Body of pancreas (tissue), 4 donors: ENCODE measurements around the gene DHX34. TPM values are rescaled to one million over a fixed set of nuclear protein-coding genes. Genes with fewer than 3 reads are reported as not detected.

Experiments
- ATAC-seq: fragments of 150-250 bp; one replicate; pipeline ENCODE4 v1.9.1; 2016
- DNase-seq, 4 donors: peaks; one replicate each; pipeline ENCODE4 v3.0.0-alpha.2; 2019
- H3K27ac ChIP-seq, 4 donors: fragments of 200-600 bp; sonication (generic); 1 replicate in 3 of 4; 2 replicates in 1 of 4; pipeline versions ENCODE4 v1.5.1 to v1.6.1; 2016 to 2019; ENCODE audit warnings: mild to moderate bottlenecking in 1 of 4, mixed read lengths in 1 of 4, moderate library complexity in 1 of 4
- H3K27me3 ChIP-seq, 2 donors: fragments of 200-600 bp; sonication (generic); one replicate each; pipeline ENCODE4 v1.6.0; 2016; ENCODE audit warnings: mild to moderate bottlenecking in 1 of 2
- H3K36me3 ChIP-seq, 2 donors: fragments of 200-600 bp; sonication (generic); replicated peaks in 1 of 2; 2 replicates each; pipeline ENCODE4 v1.5.1; 2016; ENCODE audit warnings: low read depth in 2 of 2; ENCODE audit not compliant: insufficient read depth in 1 of 2
- H3K4me1 ChIP-seq: fragments of 200-600 bp; sonication (generic); one replicate; pipeline ENCODE4 v1.6.0; 2016
- H3K4me3 ChIP-seq, 2 donors: fragments of 200-600 bp; sonication (generic); 1 replicate in 1 of 2; 2 replicates in 1 of 2; pipeline ENCODE4 v1.5.1; 2016 to 2019
- H3K9me3 ChIP-seq, 3 donors: fragments of 200-600 bp; sonication (generic); 1 replicate in 2 of 3; 2 replicates in 1 of 3; pipeline ENCODE4 v1.5.1; 2016
- POLR2A ChIP-seq, 3 donors: fragments of 450-650 bp; IDR thresholded peaks; one replicate each; pipeline ENCODE4 v1.6.1; 2016; ENCODE audit warnings: antibody characterized with exemption in 3 of 3, mild to moderate bottlenecking in 2 of 3
- WGBS, 2 donors: methylation state at CpG; one replicate each; pipeline ENCODE4 v1.1.5; 2017; 5-methylcytosine and 5-hydroxymethylcytosine counted together
- intact Hi-C: fragments of 100-400 bp; cut with DNase I; formaldehyde crosslinking; loops from one replicate; pipeline ENCODE4 v1.15.1; 2023
- total RNA-seq, 2 donors: library from RNA; depleted of rRNA; stranded (reverse); fragments of >200 nt; gene quantifications; one replicate each; pipeline ENCODE4 v1.1.0, GENCODE V29; 2016
- TF ChIP-seq, protein P1 (sequence below), 7 experiments: fragments of 450-650 bp in 4 of 7; fragments of 200-600 bp in 3 of 7; sonication (generic) in 3 of 7; IDR thresholded peaks; one replicate each; pipeline ENCODE4 v1.5.1; 2016 to 2019; ENCODE audit warnings: antibody characterized with exemption in 7 of 7

Gene DHX34
- total RNA-seq, 2 donors from 2014 or later, result 16.1 to 50.4 TPM

DNA sequence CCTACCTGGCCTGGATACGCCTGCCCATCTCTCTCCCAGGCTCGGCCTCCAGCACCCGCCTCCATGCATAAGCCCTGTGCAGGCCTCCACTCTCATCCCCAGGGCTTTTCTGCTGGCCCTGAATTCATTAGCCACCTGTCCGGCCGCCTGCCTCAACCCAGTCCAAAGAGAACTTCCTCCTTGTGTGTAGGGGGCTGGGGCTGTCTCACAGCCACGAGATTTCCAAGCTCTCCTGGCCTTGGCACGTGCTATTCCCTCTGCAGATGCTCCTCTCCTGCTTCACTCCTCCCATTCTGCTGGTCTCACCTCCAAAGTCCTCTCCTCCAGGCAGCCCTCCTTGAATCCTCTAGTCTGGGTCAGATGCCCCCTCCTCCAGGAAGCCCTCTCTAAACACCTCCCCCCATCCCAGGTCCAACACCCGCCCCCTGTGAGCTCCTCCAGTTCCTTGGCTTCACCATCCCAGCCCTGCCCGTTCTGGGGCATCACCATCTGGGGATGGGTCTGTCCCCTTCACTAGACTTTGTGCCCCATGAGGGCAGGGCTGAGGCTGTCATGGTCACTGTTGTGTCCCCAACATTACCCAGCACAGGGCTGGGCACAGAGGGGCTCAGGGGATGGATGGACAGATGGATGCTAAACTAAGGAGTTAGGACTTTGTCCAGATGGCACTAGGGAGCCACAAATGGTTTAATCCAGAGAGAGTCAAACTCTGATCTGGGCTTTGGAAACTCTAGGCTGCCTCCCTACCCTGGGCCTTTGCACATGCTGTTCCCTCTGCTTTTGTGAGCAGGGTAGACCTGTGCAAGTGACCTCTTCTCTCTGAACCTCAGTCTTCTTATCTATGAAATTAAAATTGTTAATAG lies 55.5 kb downstream of the DHX34 start:
- H3K27ac ChIP-seq, result no peak overlapping the region
- WGBS, 2 donors, result 65 to 68% methylated on average over 9 of the region's 9 CpGs
- intact Hi-C loops, result no loop called here
- H3K4me3 ChIP-seq, result no peak overlapping the region
- no peak for ATAC-seq
- H3K9me3 ChIP-seq, result no peaks in the 10 kb centered on the region
- H3K36me3 ChIP-seq, result no peaks in the 10 kb centered on the region
- no peaks in the 10 kb centered on the region for H3K27me3 ChIP-seq
- DNase-seq, result no peak
- H3K4me1 ChIP-seq, result no peaks in the 10 kb centered on the region
- no peak for TF ChIP-seq POLR2A (IDR thresholded peaks at IDR 0.05)
- TF ChIP-seq, protein P1, sequence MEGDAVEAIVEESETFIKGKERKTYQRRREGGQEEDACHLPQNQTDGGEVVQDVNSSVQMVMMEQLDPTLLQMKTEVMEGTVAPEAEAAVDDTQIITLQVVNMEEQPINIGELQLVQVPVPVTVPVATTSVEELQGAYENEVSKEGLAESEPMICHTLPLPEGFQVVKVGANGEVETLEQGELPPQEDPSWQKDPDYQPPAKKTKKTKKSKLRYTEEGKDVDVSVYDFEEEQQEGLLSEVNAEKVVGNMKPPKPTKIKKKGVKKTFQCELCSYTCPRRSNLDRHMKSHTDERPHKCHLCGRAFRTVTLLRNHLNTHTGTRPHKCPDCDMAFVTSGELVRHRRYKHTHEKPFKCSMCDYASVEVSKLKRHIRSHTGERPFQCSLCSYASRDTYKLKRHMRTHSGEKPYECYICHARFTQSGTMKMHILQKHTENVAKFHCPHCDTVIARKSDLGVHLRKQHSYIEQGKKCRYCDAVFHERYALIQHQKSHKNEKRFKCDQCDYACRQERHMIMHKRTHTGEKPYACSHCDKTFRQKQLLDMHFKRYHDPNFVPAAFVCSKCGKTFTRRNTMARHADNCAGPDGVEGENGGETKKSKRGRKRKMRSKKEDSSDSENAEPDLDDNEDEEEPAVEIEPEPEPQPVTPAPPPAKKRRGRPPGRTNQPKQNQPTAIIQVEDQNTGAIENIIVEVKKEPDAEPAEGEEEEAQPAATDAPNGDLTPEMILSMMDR (IDR thresholded peaks at IDR 0.05), result no peak

DNA sequence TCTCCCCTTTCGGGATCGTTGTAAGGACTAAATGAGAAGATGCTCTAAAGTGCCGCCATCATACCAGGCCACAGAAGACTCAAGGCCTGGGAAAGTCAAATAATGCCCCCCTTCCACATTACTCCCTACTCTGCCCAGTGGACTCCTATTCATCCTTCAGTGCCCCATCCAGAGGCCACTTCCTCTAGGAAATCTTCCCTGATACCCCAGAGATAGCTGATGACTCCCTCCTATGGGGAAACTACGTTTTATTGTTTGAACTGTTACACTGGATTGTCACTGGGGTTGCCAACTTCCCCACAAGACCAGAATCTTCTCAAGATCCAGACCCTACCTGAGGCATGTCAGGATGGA lies 56.1 kb downstream of the DHX34 start:
- DNase-seq (no peak), ATAC-seq (no peak)
- Histone ChIP-seq H3K9me3 (no peaks in the 10 kb centered on the region), H3K36me3 (no peaks in the 10 kb centered on the region), H3K27me3 (no peaks in the 10 kb centered on the region), H3K4me3 (no peak overlapping the region), H3K27ac (no peak overlapping the region), H3K4me1 (no peaks in the 10 kb centered on the region)
- TF ChIP-seq, protein P1 (IDR thresholded peaks at IDR 0.05), result no peak
- no peak for TF ChIP-seq POLR2A (IDR thresholded peaks at IDR 0.05)
- 79 to 82% methylated on average over 4 of the region's 4 CpGs for WGBS, 2 donors
- intact Hi-C loops, result no loop called here

DNA sequence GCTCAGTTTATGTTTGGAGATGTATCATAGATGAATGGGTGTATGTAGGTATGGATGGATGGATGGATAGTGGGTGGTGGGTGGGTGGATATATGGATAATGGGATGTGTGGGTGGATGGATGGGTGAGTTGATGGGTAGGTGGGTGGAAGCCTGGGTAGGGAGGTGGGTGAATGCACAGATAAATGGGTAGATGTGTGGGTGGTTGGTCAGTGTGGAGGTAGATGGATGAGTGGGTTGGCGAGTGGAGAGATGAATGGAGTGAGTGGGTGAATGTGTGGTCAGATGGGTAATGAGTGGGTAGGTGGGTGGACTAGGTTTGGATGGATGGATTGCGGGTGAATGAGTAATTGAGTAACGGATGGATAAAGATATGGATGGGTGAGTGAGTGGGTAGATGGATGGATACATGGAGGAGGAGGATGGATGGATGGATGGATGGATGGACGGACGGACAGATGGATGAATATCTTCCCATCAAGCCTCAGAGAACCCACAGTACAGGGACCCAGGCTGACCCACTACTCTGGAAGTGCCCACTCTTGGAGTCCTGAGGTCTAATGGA lies 56.8 kb downstream of the DHX34 start:
- DNase-seq, result no peak
- Histone ChIP-seq H3K27ac (no peak overlapping the region), H3K4me1 (no peaks in the 10 kb centered on the region), H3K9me3 (no peaks in the 10 kb centered on the region), H3K36me3 (no peaks in the 10 kb centered on the region), H3K27me3 (no peaks in the 10 kb centered on the region), H3K4me3 (no peak overlapping the region)
- intact Hi-C loops, result no loop called here
- no peak for ATAC-seq
- TF ChIP-seq POLR2A (IDR thresholded peaks at IDR 0.05), result no peak
- TF ChIP-seq, protein P1 (IDR thresholded peaks at IDR 0.05), result no peak
- 78 to 80% methylated on average over 5 of the region's 5 CpGs for WGBS, 2 donors

DNA sequence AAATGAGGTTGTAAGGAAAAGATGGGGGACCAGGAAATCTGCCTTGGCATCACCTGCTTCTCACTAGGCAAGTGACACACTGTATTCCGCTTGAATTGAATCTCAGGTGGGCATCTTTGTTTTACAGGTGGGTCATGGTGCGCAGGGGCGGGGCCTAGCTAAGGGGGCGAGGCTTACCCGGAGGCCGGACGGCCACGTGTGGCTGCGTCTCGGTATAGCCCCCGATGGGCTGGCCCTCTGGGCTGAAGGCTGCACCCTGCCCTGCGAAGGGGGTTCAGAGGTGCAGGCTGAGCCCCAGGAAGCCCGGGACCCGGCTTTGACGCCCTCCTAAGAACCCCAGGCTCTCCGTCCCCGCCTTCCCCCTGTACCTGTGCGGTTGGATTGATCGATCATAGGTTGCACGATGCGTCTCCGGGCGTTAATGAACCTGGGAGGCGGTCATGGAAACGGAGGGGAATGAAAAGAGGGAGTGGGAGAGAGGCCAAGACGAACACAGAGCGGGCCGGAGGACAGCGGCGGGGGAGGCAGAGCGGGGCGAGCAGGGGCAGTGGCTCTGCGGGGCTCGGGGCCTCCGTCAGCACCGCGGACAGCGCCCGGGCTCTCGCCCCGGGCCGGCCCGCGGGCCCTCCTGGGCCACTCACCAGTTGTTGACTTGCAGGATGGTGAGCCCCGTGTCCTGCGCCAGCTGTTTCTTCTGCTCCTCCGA lies 57.7 kb downstream of the DHX34 start:
- no peaks in the 10 kb centered on the region for H3K36me3 ChIP-seq
- ATAC-seq (peak; percentile 52), DNase-seq (peak in 1 of 4 donors; percentile 42)
- no peaks in the 10 kb centered on the region for H3K9me3 ChIP-seq
- H3K27ac ChIP-seq, result no peak overlapping the region
- no peak for TF ChIP-seq POLR2A (IDR thresholded peaks at IDR 0.05)
- TF ChIP-seq, protein P1 (IDR thresholded peaks at IDR 0.05), result no peak
- intact Hi-C loops, result no loop called here
- H3K4me1 ChIP-seq, result no peaks in the 10 kb centered on the region
- no peak overlapping the region for H3K4me3 ChIP-seq
- no peaks in the 10 kb centered on the region for H3K27me3 ChIP-seq
- WGBS, 2 donors, result 10 to 24% methylated on average over 13 to 47 of the region's 47 CpGs
